Stimulated activated CD4-positive, alpha-beta T cell treated with anti-CD3 and anti-CD28 coated beads, Interleukin-4, amount 100 ng/mL, for 1 hour (primary cell): ENCODE data around the gene TVP23C.
"Not testable (repeated sequence)": the region's sequence is repeated elsewhere in the genome, so short reads cannot be mapped to it uniquely, and the experiment has no call there.

Source experiments
- DNase-seq: peaks from one replicate; pipeline ENCODE4 v3.0.0-alpha.2; 2020

TVP23C gene

DNA sequence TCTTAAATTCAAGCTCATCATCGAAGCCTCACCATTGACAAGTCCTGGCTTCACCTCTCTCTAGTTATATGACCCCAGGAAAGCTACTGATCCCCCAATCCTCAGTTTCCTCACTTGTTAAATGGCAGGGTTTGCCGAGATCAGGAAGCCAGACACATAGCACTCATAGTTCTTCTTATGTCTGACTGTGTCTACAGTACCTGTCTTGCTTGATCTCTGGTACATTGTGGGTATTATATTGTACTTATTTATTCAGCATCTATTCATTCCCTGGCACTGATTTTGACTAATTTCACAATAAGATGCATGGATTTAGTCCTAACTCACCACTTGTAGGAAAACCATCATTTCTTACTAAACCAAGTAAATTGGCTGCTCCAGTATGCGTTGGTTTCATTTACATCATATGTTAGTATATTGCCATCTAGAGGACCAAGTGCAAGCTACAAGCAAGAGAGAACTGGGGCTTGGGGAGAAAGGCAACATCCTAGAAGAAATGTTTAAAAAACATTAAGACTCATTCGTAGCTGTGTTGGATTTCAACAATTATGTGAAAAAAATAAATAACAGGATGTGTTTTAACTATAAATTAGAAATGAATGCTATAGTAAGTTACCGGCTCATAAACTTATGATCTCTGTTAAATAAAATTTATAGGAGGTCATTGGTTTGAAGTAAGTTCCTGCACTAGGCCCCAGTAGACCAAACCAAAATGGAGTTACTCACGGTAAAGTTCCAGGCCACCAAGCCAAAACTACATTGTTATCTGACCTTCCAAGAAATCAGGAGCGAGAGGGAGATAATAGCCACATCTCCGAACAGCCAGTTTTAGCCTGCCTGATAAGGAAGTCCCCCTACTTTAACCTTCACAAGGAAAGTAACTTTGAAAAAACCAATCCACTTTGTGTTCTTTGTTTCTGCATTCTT lies 36.7 kb downstream of the TVP23C start:
- DNase-seq: not testable (repeated sequence)

DNA sequence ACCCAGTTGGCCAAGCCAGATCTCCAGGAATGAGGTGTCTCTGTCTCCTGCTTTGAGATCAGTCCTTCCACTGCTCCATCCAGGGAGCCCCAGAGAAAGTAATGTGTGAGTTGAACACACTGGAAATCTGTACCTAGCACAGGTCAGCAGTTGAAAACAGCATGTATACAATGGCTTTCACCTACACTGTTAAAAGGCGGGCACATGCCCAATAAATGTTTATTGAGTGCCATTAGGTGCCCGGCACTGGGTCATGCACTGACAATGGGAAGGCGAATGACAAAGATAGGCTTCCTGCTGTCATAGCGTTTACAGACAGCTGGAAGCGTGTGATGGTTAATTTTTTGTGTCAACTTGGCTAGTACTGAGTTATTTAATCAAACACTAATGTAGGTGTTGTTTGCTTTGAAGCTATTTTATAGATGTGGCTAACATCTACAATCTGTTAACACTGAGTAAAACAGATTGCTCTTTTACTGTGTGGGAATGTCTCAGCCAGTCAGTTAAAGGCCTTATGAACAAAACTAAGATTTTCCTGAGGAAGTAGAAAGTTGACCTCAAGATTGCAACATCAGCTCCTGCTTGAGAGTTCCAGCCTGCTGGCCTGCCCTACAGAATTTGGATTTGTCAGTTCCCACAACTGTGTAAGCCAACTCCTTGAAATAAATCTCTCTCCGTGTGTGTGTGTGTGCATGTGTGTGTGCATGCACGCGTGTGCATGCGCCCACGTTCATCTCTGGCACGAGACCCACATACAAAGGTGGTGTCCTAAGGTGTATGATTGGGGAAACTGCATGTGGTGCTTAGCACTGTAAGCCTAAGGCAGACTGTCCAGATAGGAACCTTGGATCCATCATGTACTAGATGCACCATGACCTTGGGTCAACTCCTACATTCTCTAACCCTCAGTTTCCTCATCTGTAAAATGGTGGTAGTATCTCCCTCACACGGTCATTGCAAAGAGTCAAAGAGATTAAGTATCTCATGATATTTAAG lies 38.0 kb downstream of the TVP23C start:
- DNase-seq: not testable (repeated sequence)

- no peak for DNase-seq
Measured at GRCh38 chr17:15516150-15516549, 47.1 kb downstream of the TVP23C start.

DNA sequence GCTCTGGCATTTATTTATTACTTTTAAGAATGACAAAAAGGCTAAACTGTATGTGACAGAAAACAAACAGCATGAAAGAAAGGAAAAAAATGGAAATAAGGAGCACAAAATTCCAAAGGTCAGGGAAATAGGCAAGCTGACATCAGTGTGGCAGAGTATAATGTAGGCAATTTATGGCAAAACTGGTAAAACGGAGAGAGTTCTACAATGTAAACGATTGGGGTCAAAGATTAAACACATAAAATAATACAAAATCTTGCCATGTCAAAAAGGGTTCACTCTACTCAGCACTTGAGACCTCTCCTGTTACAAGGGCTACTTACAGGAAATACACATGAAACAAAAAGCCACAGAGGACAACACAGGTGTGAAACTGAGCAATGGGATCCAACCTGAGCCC lies 48.8 kb downstream of the TVP23C start:
- no peak for DNase-seq

DNA sequence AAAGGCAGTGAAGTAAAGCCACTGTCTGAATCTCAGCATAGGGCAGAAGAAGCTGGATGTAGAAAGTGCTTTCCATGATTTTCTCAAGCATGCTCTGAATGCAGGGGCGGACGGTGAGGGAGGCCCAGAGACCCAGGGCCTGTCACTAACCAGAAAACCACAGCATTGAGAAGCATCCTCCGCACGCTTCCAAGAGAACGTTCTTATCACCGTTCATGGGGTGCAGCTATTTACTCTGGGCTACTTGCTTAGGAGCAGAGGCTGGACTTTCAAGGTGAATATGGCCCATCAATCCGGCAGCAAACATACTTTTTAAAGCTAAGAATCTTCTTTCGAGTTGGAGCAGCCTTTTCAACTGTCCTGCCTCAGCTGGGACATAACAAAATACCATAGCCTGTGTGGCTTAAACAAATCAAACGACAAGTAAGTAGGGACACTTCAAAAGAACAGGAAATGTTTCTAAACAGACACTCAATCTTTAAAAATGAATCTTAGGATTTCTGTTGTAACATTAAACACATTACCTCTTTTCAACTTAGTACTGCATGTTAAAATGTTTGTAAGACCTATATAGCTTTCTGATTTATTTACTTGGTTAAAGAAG lies 49.3 kb downstream of the TVP23C start:
- DNase-seq: no peak

GRCh38 chr17:15513058-15513791 lies 50.1 kb downstream of the TVP23C start:
- no peak for DNase-seq

- DNase-seq: no peak
Measured at GRCh38 chr17:15512071-15512709, 51.1 kb downstream of the TVP23C start.

DNA sequence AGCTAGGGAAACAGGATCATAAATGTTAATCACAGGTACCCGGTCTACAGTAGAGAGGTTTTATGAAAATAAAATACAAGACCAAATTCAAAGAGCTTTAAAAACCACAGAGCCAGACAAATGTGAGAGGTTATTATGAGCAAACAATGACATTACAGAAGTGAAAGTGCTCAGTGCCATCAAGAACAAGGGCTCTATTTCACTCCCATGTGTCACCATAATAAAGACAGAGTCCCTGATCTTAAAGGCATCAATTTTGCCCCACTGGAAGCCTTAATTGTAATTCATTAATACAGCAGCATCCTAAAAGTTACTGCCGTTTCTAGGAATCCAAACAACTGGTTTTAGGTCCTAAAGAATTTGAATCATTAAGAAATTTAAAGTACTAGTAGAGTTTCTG lies 52.1 kb downstream of the TVP23C start:
- DNase-seq: no peak

DNA sequence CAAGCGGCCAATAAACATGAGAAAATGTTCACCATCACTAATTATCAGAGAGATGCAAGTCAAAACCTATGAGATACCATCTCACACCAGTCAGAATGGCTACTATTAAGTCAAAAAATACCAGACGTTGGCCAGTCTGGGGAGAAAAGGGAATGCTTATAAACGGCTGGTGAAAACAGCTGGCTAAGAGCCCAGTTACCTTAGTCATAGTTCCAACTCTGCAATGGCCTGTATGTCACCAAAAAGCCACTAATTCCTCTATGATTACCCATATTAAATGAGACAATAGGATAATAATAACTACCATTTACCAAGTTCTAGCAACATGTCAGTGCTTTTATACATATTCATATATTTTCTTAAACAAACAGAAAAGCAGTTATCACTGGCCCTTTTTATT lies 52.9 kb downstream of the TVP23C start:
- DNase-seq: no peak

DNA sequence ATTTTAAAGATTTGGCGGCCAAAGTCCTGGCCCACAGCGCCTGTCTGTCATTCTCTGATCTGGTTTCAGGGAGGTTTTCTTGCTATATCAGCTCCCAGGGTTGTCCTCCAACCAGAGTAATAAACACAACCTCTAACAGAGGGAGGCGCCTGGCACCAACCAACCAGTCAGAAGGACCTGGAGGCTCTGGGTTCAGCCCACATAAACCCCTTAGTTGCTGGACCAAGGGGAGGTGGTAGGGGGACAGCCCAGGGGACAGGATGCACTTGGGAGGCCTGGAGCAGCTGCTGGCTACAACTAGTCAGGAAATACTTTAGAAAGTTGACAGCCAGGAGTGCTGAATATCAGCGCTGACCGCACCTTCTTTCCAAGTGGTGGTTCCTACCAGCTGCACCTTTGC lies 54.2 kb downstream of the TVP23C start:
- DNase-seq: no peak

GRCh38 chr17:15508466-15508865 lies 54.8 kb downstream of the TVP23C start:
- no peak for DNase-seq

DNA sequence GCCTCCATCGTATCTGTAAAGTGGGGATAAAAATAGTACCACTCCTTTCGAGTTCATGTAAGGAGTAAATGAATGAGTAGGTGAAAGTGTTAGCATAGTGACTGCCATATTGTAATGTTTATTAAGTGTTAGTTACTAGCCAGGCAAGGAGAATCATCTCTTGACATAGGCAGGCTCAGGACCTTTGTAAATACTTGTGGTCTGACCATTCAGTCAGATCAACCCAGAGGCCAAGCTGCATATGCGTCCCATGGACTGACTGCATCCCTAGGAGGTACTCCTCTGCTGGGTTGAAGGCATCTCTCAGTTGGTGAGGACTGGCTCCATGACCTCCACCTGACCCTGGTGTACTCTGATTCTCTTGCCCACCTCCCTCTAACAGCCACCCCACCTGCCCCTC lies 55.4 kb downstream of the TVP23C start:
- no peak for DNase-seq

GRCh38 chr17:15507001-15507400 lies 56.3 kb downstream of the TVP23C start:
- no peak for DNase-seq

DNA sequence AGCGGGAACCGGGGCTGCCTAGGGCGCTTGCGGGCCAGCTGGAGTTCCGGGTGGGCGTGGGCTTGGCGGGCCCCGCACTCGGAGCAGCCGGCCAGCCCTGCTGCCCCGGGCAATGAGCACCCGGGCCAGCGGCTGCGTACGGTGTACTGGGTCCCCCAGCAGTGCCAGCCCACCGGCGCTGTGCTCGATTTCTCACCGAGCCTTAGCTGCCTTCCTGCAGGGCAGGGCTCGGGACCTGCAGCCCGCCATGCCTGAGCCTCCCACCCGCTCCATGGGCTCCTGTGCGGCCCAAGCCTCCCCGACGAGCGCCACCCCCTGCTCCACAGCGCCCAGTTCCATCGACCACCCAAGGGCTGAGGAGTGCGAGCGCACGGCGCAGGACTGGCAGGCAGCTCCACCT lies 57.6 kb downstream of the TVP23C start:
- DNase-seq: not testable (repeated sequence)

DNA sequence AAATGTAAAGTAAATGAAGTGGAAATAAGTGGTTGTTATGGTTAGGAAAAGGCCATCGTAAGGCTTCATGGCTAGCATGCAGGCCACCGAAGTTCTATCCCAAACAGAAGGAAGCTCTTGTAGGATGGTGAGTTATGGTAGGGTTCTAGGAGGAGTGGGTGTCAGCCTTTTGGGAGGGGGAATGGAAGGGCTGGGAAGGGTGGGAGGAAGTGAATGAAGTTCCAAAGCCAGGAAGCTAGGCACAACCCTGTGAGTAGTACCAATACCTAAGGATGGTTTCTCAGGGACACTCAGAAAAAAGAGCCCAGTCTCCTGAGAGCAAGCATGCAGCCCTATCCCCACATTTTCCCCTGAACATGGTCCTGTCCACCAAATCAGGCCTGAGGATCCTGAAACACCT lies 59.6 kb downstream of the TVP23C start:
- DNase-seq: no peak

GRCh38 chr17:15502369-15503112 lies 60.7 kb downstream of the TVP23C start:
- peak; percentile 78 for DNase-seq

DNA sequence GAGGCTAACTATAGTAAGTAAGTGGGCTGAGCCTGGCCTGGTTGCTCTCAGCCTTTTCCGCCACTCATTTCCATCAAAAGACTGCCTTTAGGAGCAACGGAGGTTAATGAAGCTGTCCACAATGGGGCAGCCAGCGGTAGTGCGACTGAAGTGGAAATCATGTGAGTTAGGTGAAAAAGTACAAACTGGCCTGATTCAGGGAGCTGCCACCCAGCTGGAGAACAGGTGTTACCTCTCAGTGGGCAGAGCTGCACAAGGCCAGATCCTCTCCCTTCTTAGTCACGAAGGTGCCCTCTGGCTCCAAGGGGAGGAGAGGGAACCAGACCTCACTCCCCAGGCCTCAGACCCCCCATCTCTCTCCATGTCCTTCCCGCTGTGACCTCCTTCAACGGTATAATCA lies 61.5 kb downstream of the TVP23C start:
- DNase-seq: no peak

DNA sequence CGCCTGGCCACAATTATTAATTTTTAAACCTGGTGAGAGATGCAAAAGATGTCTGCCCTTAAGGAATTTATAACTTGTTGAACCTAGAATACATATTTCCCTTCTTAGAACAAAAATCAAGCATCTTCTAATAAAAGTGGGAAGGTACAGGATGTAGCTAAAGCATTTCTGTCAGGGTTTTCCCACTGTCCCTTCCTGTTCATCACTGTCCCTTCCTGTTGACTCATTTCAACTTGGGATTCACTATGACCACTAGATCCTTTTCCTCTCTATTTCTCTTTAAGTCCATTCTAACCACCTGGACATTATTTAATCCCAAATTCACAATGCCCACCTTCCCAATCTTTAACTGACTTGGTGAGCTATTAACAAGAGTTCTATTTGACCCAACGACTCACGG lies 62.0 kb downstream of the TVP23C start:
- no peak for DNase-seq

DNA sequence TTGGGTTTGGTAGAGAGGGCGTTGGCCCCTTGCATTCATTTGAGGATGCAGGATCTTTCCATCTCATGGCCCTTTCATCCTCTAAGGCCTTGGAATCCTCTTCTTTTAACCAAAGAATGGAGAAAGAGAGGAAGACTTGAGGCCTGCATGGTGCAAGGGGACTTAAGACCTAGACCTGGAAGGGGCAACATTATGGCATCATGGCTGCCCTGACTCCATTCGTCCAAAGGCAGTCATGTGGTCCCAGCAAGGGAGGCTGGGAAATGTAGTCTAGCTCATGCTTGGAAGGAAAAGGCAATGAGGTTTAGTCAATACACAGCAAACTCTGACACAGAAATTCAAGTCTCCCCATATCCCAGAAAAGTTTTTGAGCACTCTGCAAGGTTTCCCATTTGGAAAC lies 65.2 kb downstream of the TVP23C start:
- DNase-seq: no peak

GRCh38 chr17:15496735-15497670 lies 66.3 kb downstream of the TVP23C start:
- DNase-seq: no peak
